HG02973 (cell line): ENCODE results near the gene MICAL3.

ENCODE experiments used
- ATAC-seq: cut with Tn5 transposase; IDR thresholded peaks from one replicate; pipeline ENCODE4 v1.9.1; 2021; ENCODE audit warnings: moderate library complexity; ENCODE audit not compliant: unreplicated experiment

Gene MICAL3

DNA sequence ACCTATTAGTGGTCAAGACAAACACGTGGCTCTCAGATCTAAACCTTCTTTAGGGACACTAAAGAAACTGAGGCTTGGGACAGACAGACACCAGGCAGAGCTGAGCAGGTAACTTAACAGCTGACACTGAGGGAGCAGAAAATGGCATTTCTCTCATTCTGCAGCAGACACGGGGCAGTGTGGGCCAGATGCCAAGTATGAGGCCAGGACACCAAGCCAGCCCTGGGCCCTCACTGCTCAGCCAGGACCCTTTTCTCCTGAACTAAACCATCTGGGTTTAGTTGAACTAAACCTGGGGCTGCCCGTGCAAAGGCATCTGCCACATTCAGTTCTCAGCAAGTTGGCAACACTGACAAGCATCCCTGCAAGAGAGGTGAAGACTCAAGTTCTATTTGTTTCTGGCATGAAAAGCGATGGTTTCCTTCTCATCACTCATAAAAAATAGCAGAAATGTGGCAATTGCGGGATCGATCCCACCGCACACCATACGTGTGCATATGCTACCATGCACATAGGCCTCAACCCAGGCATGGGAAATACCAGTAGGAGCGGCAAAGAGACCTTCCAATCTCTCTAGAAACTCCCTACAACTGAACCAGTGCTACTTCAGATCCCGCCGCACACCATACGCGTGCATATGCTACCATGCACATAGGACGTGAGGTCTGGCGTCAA lies 150.0 kb downstream of the MICAL3 start:
- no peak for ATAC-seq

DNA sequence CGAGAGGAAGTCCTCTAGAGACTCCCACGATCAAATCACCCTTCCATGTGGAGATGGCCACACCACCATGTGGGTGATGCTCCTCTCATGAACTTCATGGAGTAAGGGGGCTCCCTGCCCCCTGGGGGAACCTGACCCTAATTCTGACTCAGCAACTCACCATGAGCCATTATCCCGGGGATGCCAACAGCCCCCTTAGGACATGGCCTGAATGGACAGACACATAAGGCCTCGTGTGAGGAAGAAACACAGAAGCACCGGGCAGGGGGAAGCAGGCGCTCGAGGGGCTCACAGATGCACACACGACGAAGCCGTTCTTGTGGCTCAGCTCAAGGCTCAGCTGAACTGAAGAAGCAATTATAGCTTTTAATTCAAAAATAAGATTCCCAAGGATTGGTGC lies 150.6 kb downstream of the MICAL3 start:
- ATAC-seq: no peak

DNA sequence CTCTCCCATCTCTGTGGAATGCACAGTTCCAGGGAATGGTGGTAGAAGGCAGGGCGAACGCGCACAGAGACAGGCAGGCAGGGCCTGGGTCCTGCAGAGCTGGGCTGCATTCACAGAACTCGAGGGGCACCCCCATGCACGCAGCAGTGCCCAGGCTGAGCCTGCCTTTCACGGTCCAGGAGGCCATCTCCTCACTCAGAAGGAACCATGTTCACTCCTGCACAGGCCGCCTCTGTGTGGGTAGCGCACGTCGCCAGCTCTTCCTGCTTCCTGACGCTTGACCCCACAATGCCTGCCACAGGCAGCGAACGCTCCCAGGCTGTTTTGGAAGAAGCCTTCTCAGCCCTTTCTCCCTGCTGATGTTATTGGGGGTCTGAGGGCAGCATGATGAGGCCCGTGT lies 151.2 kb downstream of the MICAL3 start:
- no peak for ATAC-seq

DNA sequence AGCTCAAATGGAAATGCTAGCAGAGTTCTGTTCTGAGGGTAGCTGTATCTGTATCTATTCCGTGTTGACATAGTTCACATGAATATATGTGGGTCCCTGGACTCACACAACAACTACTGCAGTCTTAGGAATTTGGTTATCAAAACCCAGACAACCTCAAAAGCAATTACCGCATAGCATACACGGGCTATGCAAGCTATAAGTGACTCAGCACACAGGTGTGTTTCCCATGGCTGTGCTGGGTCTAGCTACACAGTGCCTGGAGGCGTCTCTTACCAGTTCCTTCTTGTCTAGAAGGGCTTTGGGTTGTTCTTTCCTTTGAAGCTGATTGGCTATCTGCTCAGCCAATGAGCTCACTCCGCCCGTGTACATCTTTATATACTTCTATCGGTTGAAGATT lies 151.9 kb downstream of the MICAL3 start:
- no peak for ATAC-seq

DNA sequence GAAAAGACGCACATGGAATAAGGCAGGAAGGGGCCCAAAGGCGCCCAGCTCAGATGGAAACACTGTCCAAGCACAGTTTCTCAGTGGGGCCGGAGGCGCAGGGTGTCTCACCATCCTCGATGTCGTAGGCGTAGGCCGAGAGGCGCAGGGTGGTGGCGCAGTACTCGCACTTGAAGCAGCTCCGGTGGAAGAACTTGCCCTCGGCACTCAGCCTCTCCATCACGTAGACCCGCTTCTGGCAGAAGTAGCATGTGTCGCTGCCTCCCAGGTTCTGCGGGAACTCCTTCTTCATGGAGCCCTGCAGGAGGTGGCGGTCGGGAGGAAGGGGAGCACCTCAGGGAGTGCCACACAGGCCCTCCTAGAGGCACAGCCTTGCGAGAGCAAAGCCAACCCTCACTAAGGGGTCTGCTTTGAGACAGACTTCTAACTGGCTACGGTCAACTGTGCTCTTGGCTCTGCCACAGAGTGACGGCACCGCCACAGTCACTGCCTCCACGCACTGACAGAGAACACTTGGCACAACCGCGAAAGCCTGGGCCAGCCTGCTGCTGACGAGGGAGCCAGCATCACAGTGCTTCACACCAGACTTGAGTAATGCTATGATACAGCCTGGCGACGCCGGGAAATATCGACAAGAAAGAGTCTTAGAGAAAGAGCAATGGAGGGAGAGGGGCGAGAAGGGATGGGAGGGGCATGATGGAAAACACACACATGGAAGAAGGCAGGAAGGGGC lies 152.5 kb downstream of the MICAL3 start:
- ATAC-seq: no peak

DNA sequence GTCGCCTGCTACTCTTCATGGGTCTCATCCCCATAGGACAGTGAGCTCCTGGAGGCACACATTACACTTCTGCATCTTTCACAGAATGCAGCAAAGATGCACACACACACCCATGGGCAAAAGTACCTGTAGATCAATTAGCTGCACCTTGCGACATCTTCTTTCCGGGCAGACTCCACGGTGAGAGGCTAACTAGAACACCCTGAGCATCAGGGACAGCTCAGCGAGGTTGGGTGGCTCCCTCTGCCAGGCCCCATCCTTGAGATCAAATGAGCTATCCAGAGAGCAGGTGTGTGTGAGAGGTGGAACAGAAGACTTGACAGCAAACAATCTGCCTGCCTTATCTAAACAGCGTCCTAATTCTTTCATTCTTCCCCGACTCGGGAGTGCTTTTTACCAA lies 154.0 kb downstream of the MICAL3 start:
- ATAC-seq: no peak

DNA sequence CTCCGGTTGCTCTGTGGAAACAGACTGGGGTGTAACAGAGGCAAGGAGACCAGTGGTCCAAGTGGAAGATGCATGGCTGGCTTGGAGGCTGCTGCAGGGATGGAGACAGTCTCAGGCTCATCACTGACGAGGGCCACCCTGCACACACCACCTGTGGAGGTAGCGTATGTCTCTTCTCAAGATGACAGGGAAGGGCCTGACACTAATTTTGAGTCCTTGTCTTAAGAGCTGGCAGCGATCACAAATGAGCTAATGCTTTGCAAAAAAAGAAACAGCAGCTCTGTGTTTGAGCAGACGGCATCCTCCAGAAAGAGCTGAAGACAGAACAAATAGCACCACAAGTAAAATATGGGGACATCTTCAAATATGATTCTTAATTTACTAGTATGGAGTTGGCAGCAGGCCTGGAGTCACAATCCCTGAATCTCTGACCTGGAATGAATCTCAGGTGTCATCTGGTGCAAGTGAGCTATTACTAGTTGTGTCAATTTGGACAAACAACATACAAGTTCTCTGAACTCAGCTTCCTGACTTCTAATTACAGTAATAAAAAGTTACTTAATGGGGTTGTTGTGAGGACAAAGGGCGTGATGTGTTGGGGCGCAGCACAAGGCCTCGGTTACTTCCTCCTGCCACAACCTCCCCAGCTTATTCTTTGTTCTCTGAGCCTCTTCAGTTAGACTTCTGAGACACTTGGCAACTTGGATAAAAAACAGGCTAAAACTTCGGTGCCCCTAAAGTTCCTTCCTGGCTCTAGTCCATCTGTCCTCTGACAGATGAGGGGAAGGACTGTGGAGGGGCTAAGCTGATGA lies 154.9 kb downstream of the MICAL3 start:
- no peak for ATAC-seq

DNA sequence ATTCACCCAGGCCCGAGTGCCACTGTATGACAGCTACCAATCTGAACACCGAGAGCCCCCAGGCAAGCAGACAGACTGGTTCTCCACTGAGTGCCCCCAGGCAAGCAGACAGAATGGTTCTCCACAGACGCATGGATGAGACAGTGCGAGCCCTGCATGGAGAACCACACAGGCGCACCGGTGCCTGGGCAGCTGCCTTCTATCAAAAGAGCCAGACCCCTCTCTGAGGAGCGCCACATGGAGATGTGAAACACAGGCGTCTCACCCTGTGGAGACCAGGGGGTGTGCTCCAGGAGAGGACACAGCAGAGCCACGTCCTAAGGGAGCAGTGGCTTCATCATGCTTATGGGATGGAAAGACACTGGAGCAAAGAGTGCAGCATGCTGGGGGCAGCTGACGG lies 155.6 kb downstream of the MICAL3 start:
- ATAC-seq: no peak

DNA sequence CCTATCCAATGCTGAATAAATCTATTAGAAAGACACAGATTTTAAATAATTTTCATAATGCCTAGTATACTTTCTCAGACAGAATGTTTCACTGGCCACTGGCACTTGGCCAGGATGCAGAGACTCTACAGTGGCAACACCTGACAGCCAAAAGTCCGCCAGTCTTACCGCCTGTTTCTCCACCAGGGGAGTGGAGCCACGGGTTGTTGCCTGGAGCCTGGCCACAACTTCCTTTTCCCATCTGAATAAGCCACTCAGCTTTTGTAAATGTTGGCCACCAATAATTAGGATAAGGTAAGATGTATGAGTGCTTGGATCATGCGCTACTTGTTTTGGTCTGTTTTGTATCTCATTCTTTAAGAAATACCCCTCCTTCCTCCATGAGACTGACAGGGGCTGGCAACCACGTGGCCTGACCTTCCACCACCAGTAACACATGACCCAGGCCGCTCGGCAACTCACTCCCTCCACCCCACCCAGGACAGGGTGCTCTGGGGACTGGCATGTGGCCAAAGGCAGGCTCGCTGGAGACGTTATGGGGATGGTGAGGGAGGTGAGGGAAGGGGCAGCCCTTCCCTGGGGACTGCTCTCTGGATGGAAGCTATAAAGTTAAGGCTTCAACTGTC lies 157.1 kb downstream of the MICAL3 start:
- no peak for ATAC-seq

DNA sequence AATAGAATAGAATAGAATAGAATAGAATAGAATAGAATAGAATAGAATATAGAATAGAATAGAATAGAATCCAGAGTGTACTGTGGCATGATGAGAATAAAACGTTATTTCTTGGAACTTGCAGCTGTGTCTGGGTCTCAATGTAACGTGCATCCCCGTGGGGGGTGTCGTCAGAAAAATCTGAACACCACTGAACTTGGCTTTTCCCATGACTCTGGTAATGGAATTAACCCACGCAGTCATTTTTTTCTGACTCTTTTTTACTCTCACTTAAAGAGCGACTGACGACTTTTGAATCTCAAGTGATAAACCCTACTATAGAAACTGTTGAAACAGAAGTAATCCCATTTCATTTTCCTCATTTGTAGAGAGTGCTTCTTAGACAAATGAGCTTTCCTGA lies 157.7 kb downstream of the MICAL3 start:
- no peak for ATAC-seq

DNA sequence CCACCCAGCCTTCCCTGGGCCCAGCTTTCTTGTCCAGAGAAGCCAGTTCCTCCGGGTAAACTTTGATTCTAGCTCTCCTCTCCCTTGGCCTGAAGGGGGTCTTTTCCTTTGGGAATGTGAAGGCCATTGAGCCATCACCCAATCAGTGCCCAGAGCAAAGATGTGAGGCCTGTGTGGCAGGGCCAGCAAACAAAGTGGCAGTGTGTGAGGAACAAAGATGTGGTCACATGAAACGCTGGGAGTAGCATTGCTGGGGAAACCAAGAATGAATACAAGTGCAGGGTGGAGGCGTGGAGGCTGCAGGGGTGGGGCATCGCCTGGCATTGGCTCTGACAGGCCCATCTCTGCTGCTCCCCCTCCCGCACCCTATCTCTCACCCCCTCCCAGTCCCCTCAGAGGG lies 158.2 kb downstream of the MICAL3 start:
- no peak for ATAC-seq

DNA sequence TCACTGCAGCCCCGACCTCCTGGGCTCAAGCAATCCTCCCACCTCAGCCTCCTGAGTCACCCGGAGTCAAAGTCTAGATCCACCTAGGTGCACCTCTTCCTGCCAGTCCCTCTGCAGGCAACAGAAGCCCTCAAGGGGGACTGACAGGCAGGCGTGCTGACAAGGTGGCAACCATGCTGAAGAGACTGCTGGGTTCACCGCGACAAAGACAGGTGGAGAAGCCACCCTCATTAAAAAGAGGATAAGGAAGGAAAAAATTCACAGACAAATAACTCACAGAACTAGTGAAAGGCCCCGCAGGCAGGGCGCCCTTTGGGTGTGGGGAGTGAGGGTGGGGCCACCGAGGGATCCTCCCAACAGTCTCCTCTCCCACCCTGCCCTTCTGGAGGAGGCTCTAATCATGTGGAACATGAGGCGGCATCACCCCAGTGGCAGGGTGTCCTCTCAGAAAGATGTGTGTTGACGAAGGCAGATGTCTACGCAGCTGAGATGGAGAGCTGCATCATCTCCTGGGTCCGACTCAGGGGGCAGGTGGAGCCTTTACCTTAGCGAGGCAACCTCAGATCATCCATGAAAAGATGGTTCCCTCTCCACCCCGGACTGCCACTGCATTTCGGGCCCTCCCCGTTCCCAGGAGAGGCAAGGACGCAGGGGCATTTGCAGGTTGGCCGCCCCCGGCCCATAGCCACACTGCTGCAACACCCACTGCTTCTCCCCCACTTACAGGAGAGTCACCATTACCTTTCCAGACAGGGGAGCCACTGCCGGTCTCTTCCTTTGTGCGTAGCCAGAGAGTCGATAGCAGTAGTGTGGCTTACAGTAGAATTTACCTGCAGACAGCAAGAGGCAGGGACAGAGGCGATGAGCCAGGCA lies 158.9 kb downstream of the MICAL3 start:
- no peak for ATAC-seq

DNA sequence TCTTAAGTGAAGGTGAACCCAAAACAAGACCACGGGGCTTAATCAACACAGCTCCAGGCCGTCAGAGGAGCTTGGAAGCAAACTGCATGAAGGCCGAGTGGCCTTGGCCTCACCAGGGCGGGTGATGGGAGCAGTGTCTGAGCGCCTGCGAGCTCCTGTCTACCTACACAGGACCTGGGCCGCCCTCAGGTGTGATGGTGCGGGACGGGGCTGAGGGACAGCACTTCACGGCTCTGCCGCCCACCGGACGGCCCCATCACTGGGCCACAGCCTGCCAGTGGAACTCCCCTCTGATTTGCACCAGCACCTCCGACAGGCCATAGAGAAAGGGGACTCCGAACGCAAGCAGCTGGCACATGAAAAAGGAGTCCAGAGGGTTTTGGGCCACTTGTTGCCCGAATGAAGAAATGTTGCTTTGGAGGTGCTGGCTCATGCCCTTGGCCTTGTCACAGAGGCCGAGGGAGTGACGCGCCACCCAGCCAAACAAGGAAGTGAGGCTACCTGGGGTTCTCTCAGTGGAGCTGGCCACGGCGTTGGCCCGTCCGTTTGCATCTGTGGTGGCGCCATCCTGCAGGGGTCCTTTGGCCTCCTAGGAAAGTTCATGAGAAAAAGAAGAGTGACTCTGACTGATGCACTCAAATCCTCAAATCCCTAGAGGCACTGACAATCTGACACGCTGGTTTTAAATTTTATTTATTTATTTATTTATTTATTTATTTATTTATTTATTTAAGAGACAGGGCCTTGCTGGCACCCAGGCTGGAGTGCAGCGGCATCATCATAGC lies 159.8 kb downstream of the MICAL3 start:
- no peak for ATAC-seq

DNA sequence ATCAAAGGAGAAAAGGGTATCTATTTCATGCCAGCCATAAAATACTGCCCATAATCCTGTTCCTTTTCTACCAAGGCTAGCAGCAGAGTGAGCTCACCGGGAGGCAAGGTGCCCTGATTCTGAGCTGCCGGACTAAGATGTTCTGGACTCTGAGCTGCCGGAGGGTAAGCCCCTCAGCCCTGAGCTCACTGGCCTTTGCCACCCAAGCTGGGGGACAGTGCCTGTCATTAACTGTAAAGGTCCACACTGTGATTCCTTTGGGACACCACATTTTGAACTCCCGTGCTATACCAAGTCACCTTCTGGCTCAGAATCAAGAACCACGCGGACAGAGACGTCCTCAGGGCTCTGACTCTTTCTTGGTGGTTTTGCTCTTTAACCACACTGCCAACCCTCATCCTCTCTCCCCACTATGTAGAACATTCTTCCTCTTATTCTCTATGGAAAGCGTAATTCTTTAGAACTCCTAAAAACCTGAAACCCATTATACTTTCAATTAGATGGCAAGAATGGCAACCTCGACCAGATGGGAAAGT lies 161.6 kb downstream of the MICAL3 start:
- ATAC-seq: no peak

DNA sequence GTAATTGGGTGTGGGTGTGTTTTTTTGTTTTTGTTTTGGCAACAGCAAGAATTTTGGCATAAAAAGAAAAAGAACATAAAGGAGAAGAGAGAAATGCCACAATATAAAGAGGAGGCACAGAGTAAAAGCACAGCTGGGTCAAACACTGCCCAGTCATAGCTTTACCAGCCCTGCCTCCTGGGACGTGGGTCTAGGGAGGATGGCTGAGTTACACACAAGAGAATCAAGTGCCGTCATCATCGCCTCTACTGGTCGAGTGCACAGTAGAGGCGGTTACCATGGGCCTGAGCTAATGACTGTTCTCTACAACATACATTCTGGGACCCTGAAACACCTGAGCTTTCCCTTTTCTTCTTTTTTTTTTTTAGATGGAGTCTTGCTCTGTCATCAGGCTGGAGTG lies 162.5 kb downstream of the MICAL3 start:
- no peak for ATAC-seq

DNA sequence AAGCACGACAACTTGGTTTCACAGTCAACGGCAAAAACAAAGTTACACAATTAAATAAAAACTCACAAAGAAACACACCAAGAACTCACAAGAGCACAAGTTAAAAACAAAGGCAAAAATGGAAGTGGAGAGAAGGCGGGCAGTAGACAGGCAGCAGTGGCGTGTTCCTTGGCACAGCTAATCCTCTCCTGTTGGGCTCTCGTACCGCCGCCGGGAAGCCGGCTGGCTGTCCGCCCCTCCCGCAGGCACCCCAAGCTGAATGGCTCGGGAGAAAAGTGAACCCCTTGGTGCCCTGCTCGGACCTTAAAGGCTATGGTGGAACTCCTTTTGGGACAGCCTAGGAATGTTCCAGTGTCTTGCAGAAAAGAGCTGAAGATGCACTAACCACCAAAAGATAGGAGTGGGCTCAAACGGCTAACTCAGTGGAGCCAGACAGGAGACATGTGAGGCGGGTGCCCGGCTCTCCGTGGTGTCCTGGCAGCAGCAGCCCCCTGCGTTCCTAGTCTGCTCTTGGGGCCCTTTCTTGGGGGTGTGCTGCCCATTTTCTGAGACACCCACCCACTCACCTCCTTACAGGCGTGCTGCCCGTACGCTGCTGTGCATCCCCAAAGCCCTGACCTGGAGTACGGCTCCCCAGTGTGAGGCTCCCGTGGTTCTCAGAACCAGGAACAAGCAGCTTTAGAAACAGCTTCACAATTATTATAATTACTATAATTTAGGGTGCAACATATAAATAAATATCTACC lies 164.0 kb downstream of the MICAL3 start:
- no peak for ATAC-seq

DNA sequence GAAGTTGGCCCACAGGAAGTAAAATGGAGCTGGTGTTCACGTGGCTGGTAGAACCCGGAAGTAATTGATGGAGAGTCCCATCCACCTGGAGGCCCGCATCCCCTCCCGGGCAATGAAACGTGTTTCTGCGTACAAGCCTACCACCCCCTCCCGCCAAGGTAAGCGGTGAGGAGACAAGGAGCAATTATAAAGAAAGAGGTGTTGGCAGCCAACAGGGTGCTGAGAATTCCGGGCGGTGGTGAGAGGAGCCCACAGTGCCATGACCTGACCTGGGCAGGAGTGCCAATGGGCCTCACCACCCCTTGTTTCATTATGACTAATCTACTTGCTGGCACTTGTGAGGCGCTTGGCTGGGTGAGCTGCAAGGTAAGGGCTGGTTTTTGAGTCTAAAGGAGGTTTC lies 166.3 kb downstream of the MICAL3 start:
- no peak for ATAC-seq

DNA sequence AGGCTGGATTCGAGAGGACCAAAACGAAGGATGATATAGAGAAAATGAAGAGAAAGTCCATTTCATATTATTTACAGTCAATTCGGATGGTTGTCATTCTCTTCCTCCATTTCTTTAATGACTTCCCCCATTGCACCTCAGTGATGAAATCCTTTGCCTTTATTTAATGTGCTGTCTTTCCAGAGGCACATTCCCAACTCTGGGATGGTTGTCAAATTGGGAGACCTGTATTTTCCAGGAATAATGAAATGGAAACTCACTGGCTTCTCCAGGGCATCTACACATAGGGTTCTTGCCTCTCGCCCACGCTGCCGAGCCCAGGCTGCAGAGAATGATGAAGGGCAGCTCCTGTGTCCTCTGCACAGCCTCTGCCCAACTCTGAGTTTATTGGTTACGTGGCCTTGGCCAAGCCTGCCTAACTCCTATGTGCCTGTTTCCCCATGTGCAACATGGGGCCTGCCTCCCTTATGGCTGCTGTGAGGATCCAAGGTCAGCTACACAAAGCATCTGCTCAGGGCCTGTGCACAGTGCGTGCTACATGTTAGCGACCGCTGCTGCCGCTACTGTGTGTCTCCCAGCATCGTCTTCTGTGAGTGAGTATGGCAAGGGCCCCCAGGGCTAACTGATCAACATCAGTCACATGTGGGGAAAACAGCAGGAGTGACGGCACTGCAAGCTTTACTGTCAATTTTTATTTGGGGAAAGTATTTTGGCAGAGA lies 168.6 kb downstream of the MICAL3 start:
- ATAC-seq: no peak
